Ascending aorta (tissue), 2 donors: Measurements from ENCODE around the gene USP51. TPM values are rescaled to one million over a fixed set of nuclear protein-coding genes. Genes with fewer than 3 reads are reported as not detected.
A peak's percentile ranks its signal among the peaks of the same experiment; 100 is the strongest.
"Not testable (repeated sequence)": the region's sequence is repeated elsewhere in the genome, so short reads cannot be mapped to it uniquely, and the experiment has no call there.

Source experiments
- DNase-seq, 2 donors: peaks; one replicate each; pipeline ENCODE4 v3.0.0-alpha.2; 2019; ENCODE audit warnings: low spot score in 2 of 2
- H3K27ac ChIP-seq, 2 donors: fragments of 200-600 bp; sonication (generic); one replicate each; pipeline ENCODE4 v1.5.1; 2016 to 2017; ENCODE audit warnings: mild to moderate bottlenecking in 1 of 2
- H3K27me3 ChIP-seq: fragments of 200-600 bp; sonication (generic); one replicate; pipeline ENCODE4 v1.5.1; 2017
- H3K36me3 ChIP-seq, 2 donors: fragments of 200-600 bp; sonication (generic); one replicate each; pipeline ENCODE4 v1.5.1; 2016
- H3K4me1 ChIP-seq, 2 donors: fragments of 200-600 bp; sonication (generic); one replicate each; pipeline ENCODE4 v1.5.1; 2016 to 2017; ENCODE audit warnings: mild to moderate bottlenecking in 1 of 2
- H3K4me3 ChIP-seq, 2 donors: fragments of 200-600 bp; sonication (generic); one replicate each; pipeline ENCODE4 v1.5.1; 2016 to 2017; ENCODE audit warnings: mild to moderate bottlenecking in 1 of 2
- H3K9me3 ChIP-seq, 2 donors: fragments of 200-600 bp; sonication (generic); one replicate each; pipeline ENCODE4 v1.5.1; 2016
- CTCF ChIP-seq, 3 experiments: fragments of 200-600 bp in 2 of 3; fragments of 450-650 bp in 1 of 3; sonication (generic) in 2 of 3; IDR thresholded peaks; one replicate each; pipeline ENCODE4 v1.5.1; 2016 to 2019; ENCODE audit warnings: antibody characterized with exemption in 3 of 3, mild to moderate bottlenecking in 1 of 3, moderate library complexity in 1 of 3
- intact Hi-C: fragments of 100-400 bp; cut with DNase I; formaldehyde crosslinking; loops from one replicate; pipeline ENCODE4 v1.15.1; 2023
- total RNA-seq: library from RNA; depleted of rRNA; stranded (reverse); fragments of >200 nt; gene quantifications from one replicate; pipeline ENCODE4 v1.1.0, GENCODE V29; 2016

Gene USP51
- total RNA-seq, 1 donor from 2014 or later: 9.0 TPM

- H3K27me3 ChIP-seq, H3K4me3 ChIP-seq, H3K4me1 ChIP-seq, H3K36me3 ChIP-seq, intact Hi-C loops, H3K27ac ChIP-seq, DNase-seq, H3K9me3 ChIP-seq: not testable (repeated sequence)
Measured at GRCh38 chrX:55507699-55508098, 18.1 kb upstream of the USP51 start.

GRCh38 chrX:55507010-55507409, 17.4 kb upstream of the USP51 start:
- intact Hi-C loops, H3K9me3 ChIP-seq, H3K36me3 ChIP-seq, H3K27ac ChIP-seq, H3K27me3 ChIP-seq, H3K4me1 ChIP-seq, H3K4me3 ChIP-seq, DNase-seq: not testable (repeated sequence)

- no peaks in the 10 kb centered on the region for H3K9me3 ChIP-seq
- TF ChIP-seq CTCF (IDR thresholded peaks at IDR 0.05): no peak
- peak in 1 of 2 donors; percentile 28 for DNase-seq
- H3K36me3 ChIP-seq: no peaks in the 10 kb centered on the region
- H3K27ac ChIP-seq: no peak overlapping the region
- H3K4me1 ChIP-seq: no peaks in the 10 kb centered on the region
- H3K27me3 ChIP-seq: no peaks in the 10 kb centered on the region
- H3K4me3 ChIP-seq: no peak overlapping the region
- intact Hi-C loops: no loop called here
Measured at GRCh38 chrX:55490974-55491373, 1.3 kb upstream of the USP51 start.

- Histone ChIP-seq H3K4me1 (no peaks in the 10 kb centered on the region), H3K27me3 (no peaks in the 10 kb centered on the region), H3K9me3 (no peaks in the 10 kb centered on the region), H3K36me3 (no peaks in the 10 kb centered on the region), H3K4me3 (peak overlapping the region; percentile 60 to 79), H3K27ac (peak overlapping the region; percentile 91)
- no peak for TF ChIP-seq CTCF (IDR thresholded peaks at IDR 0.05)
- no peak for DNase-seq
- intact Hi-C loops: no loop called here
Measured at GRCh38 chrX:55490121-55490520, 473 bp upstream of the USP51 start.

- no peak for TF ChIP-seq CTCF (IDR thresholded peaks at IDR 0.05)
- H3K4me3 ChIP-seq: peak overlapping the region; percentile 60 to 79
- H3K36me3 ChIP-seq: no peaks in the 10 kb centered on the region
- DNase-seq: peak in 1 of 2 donors; percentile 84
- H3K27me3 ChIP-seq: no peaks in the 10 kb centered on the region
- peak overlapping the region; percentile 91 for H3K27ac ChIP-seq
- intact Hi-C loops: no loop called here
- no peaks in the 10 kb centered on the region for H3K4me1 ChIP-seq
- no peaks in the 10 kb centered on the region for H3K9me3 ChIP-seq
Measured at GRCh38 chrX:55488593-55489313, 895 bp downstream of the USP51 start.

GRCh38 chrX:55488006-55488592, 1.5 kb downstream of the USP51 start:
- Histone ChIP-seq H3K27ac (peak overlapping the region; percentile 91), H3K36me3 (no peaks in the 10 kb centered on the region), H3K4me1 (no peaks in the 10 kb centered on the region), H3K4me3 (peak overlapping the region; percentile 60 to 79), H3K27me3 (no peaks in the 10 kb centered on the region), H3K9me3 (no peaks in the 10 kb centered on the region)
- intact Hi-C loops: no loop called here
- peak in 1 of 2 donors; percentile 69 for DNase-seq
- no peak for TF ChIP-seq CTCF (IDR thresholded peaks at IDR 0.05)
